ENCODE data around the gene SORCS1.

DNA sequence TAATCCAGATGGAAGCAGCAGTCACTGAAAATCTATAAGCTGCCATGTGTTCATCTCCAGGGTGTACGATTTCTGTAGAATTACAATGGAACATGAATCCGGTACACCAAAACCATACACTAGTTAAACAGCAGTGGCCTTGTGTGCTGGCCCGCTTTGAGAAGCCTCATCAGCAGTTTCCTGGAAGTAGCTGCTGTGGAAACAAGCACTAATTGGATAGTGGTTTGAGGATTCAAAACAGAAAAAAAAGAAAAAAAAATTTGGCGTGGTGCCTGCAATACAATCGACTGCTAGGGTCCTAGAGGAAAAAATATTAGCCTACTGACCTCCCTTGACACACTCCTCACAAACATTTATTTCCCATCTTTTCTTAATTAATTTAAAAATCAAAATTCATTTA lies 545.9 kb downstream of the SORCS1 start:
- no peak for TF ChIP-seq POLR2AphosphoS5 (IDR thresholded peaks at IDR 0.05; ENCODE audit: borderline replicate concordance, low read depth, low read length)
- no peak for TF ChIP-seq EZH2 (IDR thresholded peaks at IDR 0.05)
